Epithelial cell of esophagus (primary cell): ENCODE measurements around the gene NPBWR2.

Source experiments
- DNase-seq: peaks from one replicate; pipeline ENCODE4 v3.0.0; 2010; ENCODE audit warnings: low read depth
- H3K4me3 ChIP-seq: 2 replicates; pipeline ENCODE4 v1.5.1; 2011; ENCODE audit warnings: mild to moderate bottlenecking, low read length, control low read depth
- CTCF ChIP-seq: IDR thresholded peaks from 2 replicates; pipeline ENCODE4 v1.5.1; 2011; ENCODE audit warnings: low read depth, mild to moderate bottlenecking, low read length, control low read depth, inconsistent platforms; ENCODE audit not compliant: insufficient read depth; ENCODE audit errors: missing control alignments

The NPBWR2 gene

GRCh38 chr20:64067005-64067632 lies 40.2 kb downstream of the NPBWR2 start:
- DNase-seq: no peak
- no peak for TF ChIP-seq CTCF
- H3K4me3 ChIP-seq: no peak overlapping the region

GRCh38 chr20:64065974-64066343 lies 41.4 kb downstream of the NPBWR2 start:
- no peak overlapping the region for H3K4me3 ChIP-seq
- peak; percentile 24 for DNase-seq
- TF ChIP-seq CTCF: no peak

- no peak overlapping the region for H3K4me3 ChIP-seq
- DNase-seq: no peak
Measured at GRCh38 chr20:64065062-64065973, 42.0 kb downstream of the NPBWR2 start.

GRCh38 chr20:64064145-64064698 lies 43.1 kb downstream of the NPBWR2 start:
- peak overlapping the region; percentile 75 for H3K4me3 ChIP-seq
- TF ChIP-seq CTCF: no peak
- peak; percentile 42 for DNase-seq

More at GRCh38 chr20:64065062-64065973, 42.0 kb downstream of the NPBWR2 start:
- no peak for TF ChIP-seq CTCF

- peak overlapping the region; percentile 75 for H3K4me3 ChIP-seq
- DNase-seq: no peak
- no peak for TF ChIP-seq CTCF
Measured at GRCh38 chr20:64063389-64064144, 43.8 kb downstream of the NPBWR2 start.

GRCh38 chr20:64062596-64063388 lies 44.6 kb downstream of the NPBWR2 start, which contains the start of gene TCEA2:
TCEA2 (plus strand) TSS chr20:64063198; CDS start chr20:64063313, 115 bp downstream.
- DNase-seq: peak; percentile 97
- no peak for TF ChIP-seq CTCF
- H3K4me3 ChIP-seq: peak within 1 kb of the TSS; percentile 75
